ENCODE data around the gene FXN.
"Not testable (repeated sequence)": the region's sequence is repeated elsewhere in the genome, so short reads cannot be mapped to it uniquely, and the experiment has no call there.

The FXN gene

GRCh38 chr9:69070201-69070600, 34.6 kb downstream of the FXN start:
- DNase-seq (ENCODE audit: low spot score) = no peak

- no peak for DNase-seq (ENCODE audit: low spot score)
Observed at GRCh38 chr9:69071059-69071458, 35.5 kb downstream of the FXN start.

- DNase-seq (ENCODE audit: low spot score) = no peak
Observed at GRCh38 chr9:69073103-69073502, 37.6 kb downstream of the FXN start.

GRCh38 chr9:69074801-69075200, 39.2 kb downstream of the FXN start:
- no peak for DNase-seq (ENCODE audit: low spot score)

GRCh38 chr9:69076550-69076949, 41.0 kb downstream of the FXN start:
- no peak for DNase-seq (ENCODE audit: low spot score)

- DNase-seq (ENCODE audit: low spot score) = no peak
Observed at GRCh38 chr9:69078069-69078468, 42.5 kb downstream of the FXN start.

GRCh38 chr9:69078581-69078980, 43.0 kb downstream of the FXN start:
- DNase-seq (ENCODE audit: low spot score) = no peak

GRCh38 chr9:69079186-69079585, 43.6 kb downstream of the FXN start:
- no peak for DNase-seq (ENCODE audit: low spot score)

- DNase-seq (ENCODE audit: low spot score) = no peak
Observed at GRCh38 chr9:69081261-69081660, 45.7 kb downstream of the FXN start.

- no peak for DNase-seq (ENCODE audit: low spot score)
Observed at GRCh38 chr9:69083321-69083720, 47.8 kb downstream of the FXN start.

GRCh38 chr9:69085569-69086283, 50.2 kb downstream of the FXN start:
- DNase-seq (ENCODE audit: low spot score) = no peak

- no peak for DNase-seq (ENCODE audit: low spot score)
Observed at GRCh38 chr9:69086312-69086711, 50.8 kb downstream of the FXN start.

GRCh38 chr9:69086769-69087168, 51.2 kb downstream of the FXN start:
- DNase-seq (ENCODE audit: low spot score) = no peak

GRCh38 chr9:69089082-69089481, 53.5 kb downstream of the FXN start:
- no peak for DNase-seq (ENCODE audit: low spot score)

GRCh38 chr9:69089491-69089890, 53.9 kb downstream of the FXN start:
- DNase-seq (ENCODE audit: low spot score) = no peak

GRCh38 chr9:69090140-69090750, 54.7 kb downstream of the FXN start:
- DNase-seq (ENCODE audit: low spot score) = no peak

GRCh38 chr9:69090946-69091345, 55.4 kb downstream of the FXN start:
- DNase-seq (ENCODE audit: low spot score) = no peak

- no peak for DNase-seq (ENCODE audit: low spot score)
Observed at GRCh38 chr9:69093471-69094103, 58.0 kb downstream of the FXN start.

GRCh38 chr9:69094361-69095135, 59.0 kb downstream of the FXN start:
- not testable (repeated sequence) for DNase-seq (ENCODE audit: low spot score)

GRCh38 chr9:69097064-69097463, 61.5 kb downstream of the FXN start:
- DNase-seq (ENCODE audit: low spot score) = no peak

GRCh38 chr9:69097923-69098593, 62.5 kb downstream of the FXN start:
- no peak for DNase-seq (ENCODE audit: low spot score)

- DNase-seq (ENCODE audit: low spot score) = not testable (repeated sequence)
Observed at GRCh38 chr9:69103348-69103996, 67.9 kb downstream of the FXN start.
